ENCODE data around the gene KRTAP17-1.

Gene KRTAP17-1

GRCh38 chr17:41340934-41341861 is 25.7 kb upstream of the KRTAP17-1 start:
- Histone ChIP-seq H3K9me3 (ENCODE audit: control insufficient read depth, low read depth, low read length) (no peaks in the 10 kb centered on the region), H3K9ac (ENCODE audit: low read length) (no peak overlapping the region), H3K27me3 (ENCODE audit: control insufficient read depth, insufficient read depth, low read length) (no peaks in the 10 kb centered on the region), H3K36me3 (ENCODE audit: control insufficient read depth, low read depth, low read length) (no peaks in the 10 kb centered on the region), H3K27ac (ENCODE audit: low read length) (no peak overlapping the region), H3K4me1 (ENCODE audit: control insufficient read depth, low read depth, low read length) (no peaks in the 10 kb centered on the region), H3K4me3 (ENCODE audit: low read length) (no peak overlapping the region)

- no peak overlapping the region for H3K9ac ChIP-seq (ENCODE audit: low read length)
- no peaks in the 10 kb centered on the region for H3K36me3 ChIP-seq (ENCODE audit: control insufficient read depth, low read depth, low read length)
- no peaks in the 10 kb centered on the region for H3K27me3 ChIP-seq (ENCODE audit: control insufficient read depth, insufficient read depth, low read length)
- no peaks in the 10 kb centered on the region for H3K4me1 ChIP-seq (ENCODE audit: control insufficient read depth, low read depth, low read length)
- H3K9me3 ChIP-seq (ENCODE audit: control insufficient read depth, low read depth, low read length) = no peaks in the 10 kb centered on the region
- H3K4me3 ChIP-seq (ENCODE audit: low read length) = no peak overlapping the region
- H3K27ac ChIP-seq (ENCODE audit: low read length) = no peak overlapping the region
These were observed 25.0 kb upstream of the KRTAP17-1 start for GRCh38 chr17:41340494-41340893.

GRCh38 chr17:41339571-41340172 is 24.2 kb upstream of the KRTAP17-1 start:
- Histone ChIP-seq H3K9me3 (ENCODE audit: control insufficient read depth, low read depth, low read length) (no peaks in the 10 kb centered on the region), H3K4me3 (ENCODE audit: low read length) (no peak overlapping the region), H3K9ac (ENCODE audit: low read length) (no peak overlapping the region), H3K4me1 (ENCODE audit: control insufficient read depth, low read depth, low read length) (no peaks in the 10 kb centered on the region), H3K27me3 (ENCODE audit: control insufficient read depth, insufficient read depth, low read length) (no peaks in the 10 kb centered on the region), H3K36me3 (ENCODE audit: control insufficient read depth, low read depth, low read length) (no peaks in the 10 kb centered on the region), H3K27ac (ENCODE audit: low read length) (no peak overlapping the region)

- Histone ChIP-seq H3K4me3 (ENCODE audit: low read length) (no peak overlapping the region), H3K27ac (ENCODE audit: low read length) (no peak overlapping the region), H3K9me3 (ENCODE audit: control insufficient read depth, low read depth, low read length) (no peaks in the 10 kb centered on the region), H3K36me3 (ENCODE audit: control insufficient read depth, low read depth, low read length) (no peaks in the 10 kb centered on the region), H3K4me1 (ENCODE audit: control insufficient read depth, low read depth, low read length) (no peaks in the 10 kb centered on the region), H3K9ac (ENCODE audit: low read length) (no peak overlapping the region), H3K27me3 (ENCODE audit: control insufficient read depth, insufficient read depth, low read length) (no peaks in the 10 kb centered on the region)
These were observed 23.5 kb upstream of the KRTAP17-1 start for GRCh38 chr17:41338961-41339485.

GRCh38 chr17:41335747-41336146 is 20.2 kb upstream of the KRTAP17-1 start:
- Histone ChIP-seq H3K9ac (ENCODE audit: low read length) (no peak overlapping the region), H3K27ac (ENCODE audit: low read length) (no peak overlapping the region), H3K36me3 (ENCODE audit: control insufficient read depth, low read depth, low read length) (no peaks in the 10 kb centered on the region), H3K4me3 (ENCODE audit: low read length) (no peak overlapping the region), H3K27me3 (ENCODE audit: control insufficient read depth, insufficient read depth, low read length) (no peaks in the 10 kb centered on the region), H3K9me3 (ENCODE audit: control insufficient read depth, low read depth, low read length) (no peaks in the 10 kb centered on the region), H3K4me1 (ENCODE audit: control insufficient read depth, low read depth, low read length) (no peaks in the 10 kb centered on the region)

GRCh38 chr17:41334385-41335305 is 19.1 kb upstream of the KRTAP17-1 start:
- no peaks in the 10 kb centered on the region for H3K9me3 ChIP-seq (ENCODE audit: control insufficient read depth, low read depth, low read length)
- no peak overlapping the region for H3K9ac ChIP-seq (ENCODE audit: low read length)
- no peak overlapping the region for H3K4me3 ChIP-seq (ENCODE audit: low read length)
- no peaks in the 10 kb centered on the region for H3K4me1 ChIP-seq (ENCODE audit: control insufficient read depth, low read depth, low read length)
- H3K36me3 ChIP-seq (ENCODE audit: control insufficient read depth, low read depth, low read length) = no peaks in the 10 kb centered on the region
- no peaks in the 10 kb centered on the region for H3K27me3 ChIP-seq (ENCODE audit: control insufficient read depth, insufficient read depth, low read length)
- H3K27ac ChIP-seq (ENCODE audit: low read length) = no peak overlapping the region

GRCh38 chr17:41333836-41334235 is 18.3 kb upstream of the KRTAP17-1 start:
- Histone ChIP-seq H3K9ac (ENCODE audit: low read length) (no peak overlapping the region), H3K27me3 (ENCODE audit: control insufficient read depth, insufficient read depth, low read length) (no peaks in the 10 kb centered on the region), H3K9me3 (ENCODE audit: control insufficient read depth, low read depth, low read length) (no peaks in the 10 kb centered on the region), H3K36me3 (ENCODE audit: control insufficient read depth, low read depth, low read length) (no peaks in the 10 kb centered on the region), H3K4me1 (ENCODE audit: control insufficient read depth, low read depth, low read length) (no peaks in the 10 kb centered on the region), H3K4me3 (ENCODE audit: low read length) (no peak overlapping the region), H3K27ac (ENCODE audit: low read length) (no peak overlapping the region)

GRCh38 chr17:41333098-41333497 is 17.6 kb upstream of the KRTAP17-1 start:
- Histone ChIP-seq H3K36me3 (ENCODE audit: control insufficient read depth, low read depth, low read length) (no peaks in the 10 kb centered on the region), H3K9ac (ENCODE audit: low read length) (no peak overlapping the region), H3K9me3 (ENCODE audit: control insufficient read depth, low read depth, low read length) (no peaks in the 10 kb centered on the region), H3K27ac (ENCODE audit: low read length) (no peak overlapping the region), H3K4me3 (ENCODE audit: low read length) (no peak overlapping the region), H3K27me3 (ENCODE audit: control insufficient read depth, insufficient read depth, low read length) (no peaks in the 10 kb centered on the region), H3K4me1 (ENCODE audit: control insufficient read depth, low read depth, low read length) (no peaks in the 10 kb centered on the region)

GRCh38 chr17:41332239-41332638 is 16.7 kb upstream of the KRTAP17-1 start:
- no peaks in the 10 kb centered on the region for H3K9me3 ChIP-seq (ENCODE audit: control insufficient read depth, low read depth, low read length)
- H3K27ac ChIP-seq (ENCODE audit: low read length) = no peak overlapping the region
- H3K4me3 ChIP-seq (ENCODE audit: low read length) = no peak overlapping the region
- H3K27me3 ChIP-seq (ENCODE audit: control insufficient read depth, insufficient read depth, low read length) = no peaks in the 10 kb centered on the region
- H3K9ac ChIP-seq (ENCODE audit: low read length) = no peak overlapping the region
- no peaks in the 10 kb centered on the region for H3K36me3 ChIP-seq (ENCODE audit: control insufficient read depth, low read depth, low read length)
- H3K4me1 ChIP-seq (ENCODE audit: control insufficient read depth, low read depth, low read length) = no peaks in the 10 kb centered on the region

- Histone ChIP-seq H3K27me3 (ENCODE audit: control insufficient read depth, insufficient read depth, low read length) (no peaks in the 10 kb centered on the region), H3K9me3 (ENCODE audit: control insufficient read depth, low read depth, low read length) (no peaks in the 10 kb centered on the region), H3K4me1 (ENCODE audit: control insufficient read depth, low read depth, low read length) (no peaks in the 10 kb centered on the region), H3K9ac (ENCODE audit: low read length) (no peak overlapping the region), H3K27ac (ENCODE audit: low read length) (no peak overlapping the region), H3K4me3 (ENCODE audit: low read length) (no peak overlapping the region), H3K36me3 (ENCODE audit: control insufficient read depth, low read depth, low read length) (no peaks in the 10 kb centered on the region)
These were observed 16.1 kb upstream of the KRTAP17-1 start for GRCh38 chr17:41331606-41332005.

GRCh38 chr17:41329279-41329948 is 13.9 kb upstream of the KRTAP17-1 start:
- H3K9me3 ChIP-seq (ENCODE audit: control insufficient read depth, low read depth, low read length) = no peaks in the 10 kb centered on the region
- no peak overlapping the region for H3K27ac ChIP-seq (ENCODE audit: low read length)
- no peaks in the 10 kb centered on the region for H3K36me3 ChIP-seq (ENCODE audit: control insufficient read depth, low read depth, low read length)
- H3K4me3 ChIP-seq (ENCODE audit: low read length) = no peak overlapping the region
- no peaks in the 10 kb centered on the region for H3K27me3 ChIP-seq (ENCODE audit: control insufficient read depth, insufficient read depth, low read length)
- no peak overlapping the region for H3K9ac ChIP-seq (ENCODE audit: low read length)
- no peaks in the 10 kb centered on the region for H3K4me1 ChIP-seq (ENCODE audit: control insufficient read depth, low read depth, low read length)

All from iPS-18a (cell line).